HG02623 (cell line): ENCODE results near the gene HYKK.
"Not testable (repeated sequence)": the region's sequence is repeated elsewhere in the genome, so short reads cannot be mapped to it uniquely, and the experiment has no call there.

ENCODE experiments used
- ATAC-seq: cut with Tn5 transposase; IDR thresholded peaks from one replicate; pipeline ENCODE4 v1.9.1; 2021; ENCODE audit warnings: moderate library complexity; ENCODE audit not compliant: unreplicated experiment

HYKK gene

GRCh38 chr15:78539464-78540140 lies 32.2 kb downstream of the HYKK start:
- not testable (repeated sequence) for ATAC-seq

DNA sequence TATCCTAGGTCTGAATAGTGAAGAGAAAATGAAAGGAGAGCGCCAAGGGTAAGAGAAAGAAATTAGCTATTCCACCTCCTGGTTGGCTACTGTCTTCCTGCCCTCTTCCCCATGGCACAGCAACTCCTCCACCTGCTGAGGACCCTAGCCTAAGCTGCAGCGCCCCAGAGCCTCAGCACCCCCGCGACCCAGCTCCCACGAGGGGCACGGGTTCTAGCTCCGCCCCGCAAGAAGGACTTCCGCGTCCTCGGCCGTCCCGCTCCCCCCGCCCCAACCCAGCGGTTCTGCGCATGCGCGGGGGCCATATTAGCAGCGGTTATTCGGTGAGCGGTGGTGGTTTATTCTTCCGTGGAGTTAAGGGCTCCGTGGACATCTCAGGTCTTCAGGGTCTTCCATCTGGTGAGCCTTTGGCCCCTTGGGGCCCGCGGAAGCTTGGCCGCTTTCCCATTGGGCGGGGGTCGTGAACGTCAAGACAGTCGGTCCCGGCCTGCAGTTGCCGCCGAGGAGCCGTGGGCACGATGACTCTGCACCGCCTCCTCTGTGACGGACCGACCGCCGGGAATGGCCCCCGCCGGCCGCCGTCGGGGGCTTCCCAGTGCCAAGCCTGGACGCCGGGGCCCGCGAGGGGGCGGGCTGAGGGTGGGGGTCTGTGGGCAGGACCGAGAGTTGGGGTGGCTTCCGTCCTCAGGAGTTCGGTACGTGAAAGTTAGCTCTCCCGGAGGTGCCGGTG lies 32.9 kb downstream of the HYKK start, which contains the start of gene PSMA4:
TSS of gene PSMA4 (plus strand) at position 304 of the 730 bp plus-strand sequence. CDS start 1,484 bp downstream, outside the sequence.
- ATAC-seq, result peak; percentile 83

DNA sequence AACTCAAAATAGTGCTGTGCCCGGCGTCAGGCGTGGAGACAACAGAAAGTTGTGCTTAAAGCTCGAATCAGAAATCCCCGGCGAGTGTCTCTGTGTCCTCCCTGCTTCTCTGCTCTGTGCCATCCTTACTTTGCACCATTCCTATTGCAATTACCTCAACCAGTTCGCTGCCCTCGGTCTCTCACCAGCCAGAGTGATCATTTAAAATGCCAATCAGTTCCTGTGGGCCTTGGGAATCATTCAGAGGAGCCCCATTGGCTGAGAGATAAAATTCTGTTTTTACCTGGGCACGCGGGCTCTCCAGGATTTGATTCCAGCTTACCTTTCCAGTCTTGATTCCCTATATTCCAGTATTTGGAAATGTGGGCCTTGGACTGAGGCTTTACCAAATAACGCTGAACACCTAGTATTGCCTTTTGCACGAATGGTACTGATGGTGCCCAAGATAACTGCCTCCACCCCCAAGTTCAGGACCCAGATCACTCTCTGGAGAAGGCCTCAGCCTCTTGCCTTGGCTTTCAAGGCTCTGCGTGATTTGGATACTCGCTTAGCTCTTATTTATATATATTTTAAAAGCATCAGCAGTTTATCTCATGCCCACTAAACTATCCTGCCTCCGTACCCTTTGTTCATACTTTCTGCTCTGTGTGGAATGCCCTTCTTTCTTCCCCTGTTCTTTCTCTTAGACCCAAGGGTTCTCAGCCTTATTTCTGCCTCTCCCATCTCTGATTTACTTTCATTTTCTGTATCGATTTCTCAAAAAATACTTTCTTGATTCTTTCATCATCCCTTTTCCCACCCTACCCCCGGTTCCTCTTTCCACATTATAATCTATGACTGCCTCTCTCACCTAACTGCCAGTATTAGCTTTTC lies 33.7 kb downstream of the HYKK start:
- no peak for ATAC-seq

DNA sequence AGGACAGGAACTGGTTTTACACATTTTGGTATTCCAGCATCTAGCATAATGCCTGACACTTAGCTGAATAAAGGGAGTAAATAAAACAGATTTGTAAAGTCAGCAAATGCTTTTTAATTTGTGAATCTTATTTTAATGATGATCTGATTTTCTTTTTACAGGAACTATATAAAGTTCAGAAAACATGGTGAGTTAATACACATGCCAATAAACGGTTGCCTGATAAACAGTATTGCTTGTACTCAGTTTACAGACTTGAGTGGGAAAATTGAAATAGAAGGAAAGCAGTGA lies 34.3 kb downstream of the HYKK start:
- ATAC-seq, result no peak

GRCh38 chr15:78542647-78543046 lies 35.3 kb downstream of the HYKK start:
- ATAC-seq, result no peak

- ATAC-seq, result no peak
Measured at GRCh38 chr15:78550194-78550593, 42.8 kb downstream of the HYKK start.

GRCh38 chr15:78550815-78551214 lies 43.4 kb downstream of the HYKK start:
- no peak for ATAC-seq

DNA sequence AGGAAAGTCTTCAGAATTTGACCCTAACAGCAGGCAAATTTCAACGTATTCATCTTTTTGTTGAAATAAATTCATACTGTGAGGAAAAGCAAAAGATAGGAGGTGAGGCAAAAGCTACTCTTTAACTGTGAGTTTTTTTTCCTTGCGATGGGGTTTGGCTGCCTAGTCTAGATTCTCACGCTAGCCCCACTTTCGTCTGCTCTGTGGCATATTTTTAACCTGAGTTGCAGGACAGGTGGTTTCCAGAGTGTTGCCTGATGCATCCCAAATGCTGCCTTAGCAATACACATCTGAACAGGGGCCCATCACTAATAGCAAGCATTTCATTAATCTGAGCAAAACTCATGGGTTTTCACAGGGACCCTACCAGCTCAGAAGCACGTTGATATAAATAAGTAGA lies 44.5 kb downstream of the HYKK start:
- no peak for ATAC-seq

DNA sequence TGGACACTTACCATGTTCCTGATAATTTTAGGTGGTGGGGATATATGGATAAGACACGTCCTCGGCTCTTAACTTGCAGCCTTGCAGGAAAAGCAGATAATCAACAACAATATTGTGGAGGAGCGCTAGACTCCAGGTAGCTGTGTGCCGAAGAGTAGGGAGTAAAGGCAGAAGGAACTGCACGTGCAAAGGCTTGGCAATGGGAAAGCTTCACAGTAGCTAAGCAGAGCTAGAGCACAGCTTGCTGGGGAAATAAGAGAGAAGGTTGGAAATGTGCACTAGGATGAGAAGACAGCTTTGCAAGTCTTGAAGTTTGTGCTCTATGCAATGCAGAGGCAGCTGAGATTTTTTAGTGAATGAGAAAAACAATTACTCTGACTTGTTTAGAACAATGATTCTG lies 45.2 kb downstream of the HYKK start:
- ATAC-seq, result no peak

DNA sequence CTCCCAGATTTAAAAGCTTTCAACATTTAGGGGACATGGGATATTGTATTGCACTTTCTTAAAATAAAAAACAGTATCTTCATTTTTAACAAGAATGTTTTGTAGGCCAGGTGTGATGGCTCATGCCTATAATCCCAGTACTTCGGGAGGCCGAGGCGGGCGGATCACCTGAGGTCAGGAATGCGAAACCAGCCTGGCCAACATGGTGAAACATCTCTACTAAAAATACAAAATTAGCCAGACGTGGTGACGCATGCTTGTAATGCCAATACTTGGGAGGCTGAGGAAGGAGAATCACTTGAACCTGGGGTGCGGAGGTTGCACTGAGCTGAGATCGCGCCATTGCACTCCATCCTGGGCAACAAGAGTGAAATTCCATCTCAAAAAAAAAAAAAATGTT lies 52.8 kb downstream of the HYKK start:
- not testable (repeated sequence) for ATAC-seq

- no peak for ATAC-seq
Measured at GRCh38 chr15:78561490-78561889, 54.1 kb downstream of the HYKK start.

- no peak for ATAC-seq
Measured at GRCh38 chr15:78563092-78563491, 55.7 kb downstream of the HYKK start.

GRCh38 chr15:78564743-78565096 lies 57.3 kb downstream of the HYKK start:
- ATAC-seq, result peak; percentile 4

DNA sequence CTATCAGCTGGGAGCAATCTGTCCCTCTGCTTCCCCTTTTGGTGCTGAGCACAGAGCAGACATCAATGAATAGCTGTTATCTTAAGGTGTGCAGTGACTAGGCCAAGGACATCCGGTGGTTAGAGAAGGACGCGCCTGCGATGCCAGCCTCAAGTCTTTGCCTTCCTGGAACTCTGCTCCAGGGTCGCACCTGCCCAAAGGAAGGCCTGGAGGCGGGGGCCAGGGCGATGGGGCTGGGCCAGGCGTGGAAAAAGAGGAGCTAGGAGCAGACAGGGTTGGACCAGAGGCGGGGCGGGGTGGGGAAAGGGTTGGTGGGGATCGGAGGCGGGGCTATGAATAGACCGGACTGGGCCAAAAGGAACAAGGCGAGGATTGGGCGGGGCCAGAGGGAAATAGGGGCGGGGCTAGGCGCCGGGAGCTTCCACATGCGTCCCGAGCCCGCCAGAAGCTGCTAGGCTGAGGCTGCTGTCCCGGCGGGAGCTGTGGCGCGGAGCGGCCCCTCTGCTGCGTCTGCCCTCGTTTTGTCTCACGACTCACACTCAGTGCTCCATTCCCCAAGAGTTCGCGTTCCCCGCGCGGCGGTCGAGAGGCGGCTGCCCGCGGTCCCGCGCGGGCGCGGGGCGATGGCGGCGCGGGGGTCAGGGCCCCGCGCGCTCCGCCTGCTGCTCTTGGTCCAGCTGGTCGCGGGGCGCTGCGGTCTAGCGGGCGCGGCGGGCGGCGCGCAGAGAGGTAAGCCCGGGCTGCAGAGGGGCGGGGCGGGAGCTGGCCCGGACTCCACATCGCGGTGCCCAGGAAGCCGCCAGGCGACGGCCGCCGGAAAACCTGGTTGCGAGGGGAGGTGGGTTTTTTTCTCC lies 57.9 kb downstream of the HYKK start, which contains the start of gene CHRNA5:
TSS of gene CHRNA5 (plus strand) at position 424 of the 854 bp plus-strand sequence. CDS start at position 624, 200 bp downstream.
- ATAC-seq, result peak; percentile 90

GRCh38 chr15:78565951-78566774 lies 58.8 kb downstream of the HYKK start:
- ATAC-seq, result peak; percentile 21

DNA sequence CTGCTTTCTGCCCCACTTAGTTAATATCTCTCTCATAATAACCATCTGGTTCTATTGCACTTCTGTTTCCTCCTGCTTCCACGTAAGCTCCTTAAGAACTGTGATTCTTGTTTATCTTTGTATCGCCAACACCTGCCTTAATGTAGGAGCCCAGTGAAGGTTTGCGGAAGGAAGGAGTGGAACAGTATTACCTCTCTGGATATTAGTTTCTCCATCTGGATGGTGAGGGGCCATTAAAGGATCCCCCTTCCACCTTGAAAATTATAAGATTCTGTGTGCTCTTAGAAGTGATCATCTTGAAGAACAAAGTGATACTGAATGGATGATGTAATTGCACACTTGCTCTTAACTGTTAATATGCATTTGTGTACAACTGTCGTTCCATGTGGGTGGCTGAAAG lies 60.2 kb downstream of the HYKK start:
- no peak for ATAC-seq

- ATAC-seq, result no peak
Measured at GRCh38 chr15:78570710-78571109, 63.3 kb downstream of the HYKK start.

DNA sequence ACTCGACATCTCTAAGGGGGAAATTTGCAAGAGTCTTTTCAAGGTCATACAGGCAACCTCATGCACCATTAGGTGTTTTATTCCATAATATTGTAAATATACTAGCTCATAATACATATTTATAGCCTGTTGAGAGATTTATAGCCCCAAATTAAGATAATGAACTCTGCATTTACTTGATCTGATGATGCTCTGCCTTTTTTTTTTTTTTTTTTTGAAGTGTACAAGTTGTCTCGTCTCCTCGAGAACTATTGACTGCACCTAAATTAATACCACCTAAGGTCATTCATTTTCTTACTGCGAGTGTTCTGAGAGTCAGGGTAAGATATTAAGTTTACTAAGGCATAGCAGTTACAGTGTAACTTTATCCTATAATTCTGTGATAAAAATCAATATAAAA lies 64.0 kb downstream of the HYKK start:
- ATAC-seq, result no peak

- no peak for ATAC-seq
Measured at GRCh38 chr15:78573416-78573815, 66.0 kb downstream of the HYKK start.

DNA sequence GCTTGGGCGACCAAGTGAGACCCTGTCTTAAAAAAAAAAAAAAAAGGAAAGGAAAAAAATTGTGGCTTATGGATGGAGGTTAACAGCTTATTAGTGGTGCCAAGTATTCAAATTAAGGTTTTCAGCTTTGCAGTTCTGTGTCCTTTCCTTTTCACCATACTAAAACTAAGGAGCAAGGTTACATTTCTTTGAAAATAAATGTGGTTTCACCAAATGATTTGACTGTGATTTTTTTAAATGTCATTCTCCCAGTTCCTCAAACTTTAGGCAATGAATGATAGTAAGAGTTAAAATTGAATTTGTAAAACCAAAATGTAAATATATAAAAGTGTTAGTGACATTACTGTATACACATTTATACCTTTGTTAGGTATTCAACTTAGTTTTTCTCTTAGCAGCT lies 67.6 kb downstream of the HYKK start:
- no peak for ATAC-seq
